ENCODE data around the gene TRAF1. TPM values are rescaled to one million over a fixed set of nuclear protein-coding genes. Genes with fewer than 3 reads are reported as not detected.

The TRAF1 gene
- total and polyA plus RNA-seq, 11 donors, result 0.93 to 7.8 (median 1.8) TPM

DNA sequence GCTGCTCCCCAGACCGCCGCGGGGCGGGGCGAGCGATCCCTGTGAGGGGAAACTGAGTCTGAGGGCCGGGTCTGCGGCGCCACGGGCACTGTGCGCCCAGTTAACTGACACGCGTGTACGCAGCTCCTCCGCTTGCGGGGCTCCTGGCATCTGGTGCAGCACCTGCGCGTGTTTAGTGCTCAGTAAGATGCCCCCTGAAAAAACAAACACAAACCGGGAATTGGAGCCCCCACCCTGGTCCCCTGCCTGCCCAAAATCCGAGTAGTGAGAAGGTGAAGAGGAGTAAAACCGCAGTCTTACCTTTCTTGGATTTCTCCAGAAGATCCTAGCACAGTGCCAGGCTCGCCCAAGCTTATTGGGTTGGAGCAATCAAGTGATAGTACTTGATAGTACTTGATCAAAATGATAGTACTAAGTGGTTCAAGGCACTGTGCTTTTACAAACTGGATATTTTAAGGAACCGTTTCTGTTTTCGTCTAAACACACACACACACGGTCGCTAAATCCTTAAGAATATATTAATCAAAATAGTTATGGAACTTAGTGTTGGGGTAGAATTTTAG, 2.7 kb upstream of the TRAF1 start:
- 28 to 37% (median 30%) methylated on average over 19 to 26 of the region's 26 CpGs for WGBS, 4 donors
- H3K9me3 ChIP-seq, result no peaks in the 10 kb centered on the region
- intact Hi-C loops (cut with DNase I), result loop anchor here in 3 of 10 donors (2.0 to 5.0 kb wide), 2 partner anchors 52 to 61 kb away; partner anchors contain the start of gene PHF19 (in 2 of the 3)
- ATAC-seq (no peak), DNase-seq (no peak)
- no peaks in the 10 kb centered on the region for H3K27me3 ChIP-seq
- H3K4me3 ChIP-seq, result peak overlapping the region; percentile 57 to 92 (median 78)
- peak overlapping the region; percentile 81 to 98 (median 92) for H3K27ac ChIP-seq
- no peak for TF ChIP-seq POLR2A (IDR thresholded peaks at IDR 0.05)
- peak in 3 of 12 donors; percentile 10 to 46 (median 26) for TF ChIP-seq CTCF (IDR thresholded peaks at IDR 0.05)
- H3K36me3 ChIP-seq, result no peaks in the 10 kb centered on the region
- peaks cover 0 to 94% (median 36%) of the 10 kb centered on the region in 12 donors for H3K4me1 ChIP-seq

DNA sequence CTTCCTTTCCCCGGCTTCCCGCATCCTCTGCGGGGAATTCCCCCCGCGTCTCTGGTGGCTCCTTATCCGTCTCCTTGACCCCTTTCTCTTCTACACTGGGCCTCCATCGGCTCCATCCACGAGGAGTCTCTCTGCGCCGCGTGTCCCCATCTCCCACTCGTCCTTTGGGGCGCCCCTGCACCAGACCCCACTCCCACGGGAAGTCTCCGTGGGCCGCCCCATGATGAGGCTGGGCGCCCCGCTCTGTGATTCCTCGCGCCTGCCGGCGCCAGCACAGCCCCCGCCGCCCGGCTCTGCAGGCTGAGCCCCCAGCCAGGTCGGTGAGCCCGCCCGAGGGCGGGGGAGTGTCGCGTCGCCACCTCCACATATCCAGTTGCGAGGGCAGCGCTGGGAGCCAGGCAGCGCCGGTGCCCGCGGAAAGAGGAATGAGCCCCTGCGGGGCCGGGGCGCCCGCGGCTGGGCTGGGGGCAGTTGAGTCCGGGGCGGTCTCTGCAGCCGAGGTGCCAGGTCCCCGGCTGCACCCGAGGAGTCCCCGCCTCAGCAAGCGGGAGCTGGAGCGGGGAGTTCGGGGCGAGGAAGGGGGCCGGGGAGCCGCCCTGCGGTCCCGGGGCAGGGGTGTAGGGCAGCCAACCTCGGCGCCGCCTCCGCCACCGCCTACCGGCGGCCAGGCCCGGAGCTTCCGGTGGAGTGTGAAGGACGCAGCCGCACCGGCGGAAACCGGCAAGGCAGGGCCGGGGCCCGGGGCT, 2.1 kb upstream of the TRAF1 start:
- Histone ChIP-seq H3K27ac (peak overlapping the region; percentile 81 to 98 (median 92)), H3K4me1 (peaks cover 0 to 93% (median 32%) of the 10 kb centered on the region in 12 donors), H3K36me3 (no peaks in the 10 kb centered on the region), H3K27me3 (no peaks in the 10 kb centered on the region), H3K4me3 (peak overlapping the region; percentile 57 to 92 (median 78)), H3K9me3 (no peaks in the 10 kb centered on the region)
- intact Hi-C loops (cut with DNase I), result loop anchor here in 3 of 10 donors (2.0 to 5.0 kb wide), 2 partner anchors 51 to 60 kb away; partner anchors contain the start of gene PHF19 (in 2 of the 3)
- TF ChIP-seq POLR2A (IDR thresholded peaks at IDR 0.05), result peak; percentile 5 to 53
- TF ChIP-seq CTCF (IDR thresholded peaks at IDR 0.05), result peak in 5 of 12 donors; percentile 5 to 36 (median 17)
- ATAC-seq (peak; percentile 75 to 93 (median 90)), DNase-seq (peak; percentile 80 to 92 (median 84))
- 0 to 1% (median 1%) methylated on average over 19 to 73 of the region's 73 CpGs for whole genome bisulfite sequencing, 4 donors

- Histone ChIP-seq H3K27me3 (no peaks in the 10 kb centered on the region), H3K27ac (peak overlapping the region; percentile 81 to 98 (median 92)), H3K9me3 (no peaks in the 10 kb centered on the region), H3K4me1 (peaks cover 0 to 92% (median 32%) of the 10 kb centered on the region in 12 donors), H3K4me3 (peak overlapping the region; percentile 57 to 92 (median 78)), H3K36me3 (peaks cover 0 to 5% (median 0%) of the 10 kb centered on the region in 9 donors)
- WGBS, 4 donors, result 42 to 48% (median 43%) methylated on average over 14 of the region's 14 CpGs
- peak; percentile 5 to 23 (median 9) for ATAC-seq
- peak in 3 of 5 donors; percentile 51 to 62 (median 55) for DNase-seq
- intact Hi-C loops (cut with DNase I), result loop anchor here in 3 of 10 donors (2.0 to 5.0 kb wide), 2 partner anchors 51 to 59 kb away; partner anchors contain the start of gene PHF19 (in 2 of the 3)
- no peak for TF ChIP-seq POLR2A (IDR thresholded peaks at IDR 0.05)
- TF ChIP-seq CTCF (IDR thresholded peaks at IDR 0.05), result no peak
These were observed 1.5 kb upstream of the TRAF1 start for GRCh38 chr9:120928015-120928482.
